ACHN (cell line): ENCODE data around the gene KCNB1.
A peak's percentile ranks its signal among the peaks of the same experiment; 100 is the strongest.
"Not testable (repeated sequence)": the region's sequence is repeated elsewhere in the genome, so short reads cannot be mapped to it uniquely, and the experiment has no call there.

Experiments used
- DNase-seq: peaks from one replicate; pipeline ENCODE4 v3.0.0-alpha.2; 2015
- in situ Hi-C: cut with HindIII; loops from 2 replicates; pipeline ENCODE4 v1.10.0; 2017; ENCODE audit warnings: low sequenced_read_pairs, low pct_ligation_motif_present, low pct_unique_long_range_greater_than_20kb

The KCNB1 gene

GRCh38 chr20:49326026-49326425, 156.4 kb downstream of the KCNB1 start:
- in situ Hi-C loops, result no loop called here
- DNase-seq, result no peak

GRCh38 chr20:49324306-49324705, 158.2 kb downstream of the KCNB1 start:
- no peak for DNase-seq
- in situ Hi-C loops, result no loop called here

GRCh38 chr20:49323622-49324238, 158.7 kb downstream of the KCNB1 start:
- in situ Hi-C loops, result no loop called here
- DNase-seq, result peak; percentile 60

GRCh38 chr20:49320460-49320859, 162.0 kb downstream of the KCNB1 start:
- in situ Hi-C loops, result no loop called here
- peak; percentile 54 for DNase-seq

GRCh38 chr20:49319208-49319809, 163.2 kb downstream of the KCNB1 start:
- DNase-seq, result no peak
- in situ Hi-C loops, result no loop called here

GRCh38 chr20:49318430-49319207, 163.8 kb downstream of the KCNB1 start:
- DNase-seq, result no peak
- in situ Hi-C loops, result no loop called here

GRCh38 chr20:49318091-49318429, 164.4 kb downstream of the KCNB1 start:
- DNase-seq, result no peak
- in situ Hi-C loops, result no loop called here

- in situ Hi-C loops, result no loop called here
- no peak for DNase-seq
Observed at GRCh38 chr20:49316704-49317103, 165.8 kb downstream of the KCNB1 start.

GRCh38 chr20:49315580-49315979, 166.9 kb downstream of the KCNB1 start:
- DNase-seq, result no peak
- in situ Hi-C loops, result no loop called here

GRCh38 chr20:49314052-49314451, 168.4 kb downstream of the KCNB1 start:
- in situ Hi-C loops, DNase-seq: not testable (repeated sequence)
